ENCODE measurements around the gene TAGLN.
"Not testable (repeated sequence)": the region's sequence is repeated elsewhere in the genome, so short reads cannot be mapped to it uniquely, and the experiment has no call there.

TAGLN gene

DNA sequence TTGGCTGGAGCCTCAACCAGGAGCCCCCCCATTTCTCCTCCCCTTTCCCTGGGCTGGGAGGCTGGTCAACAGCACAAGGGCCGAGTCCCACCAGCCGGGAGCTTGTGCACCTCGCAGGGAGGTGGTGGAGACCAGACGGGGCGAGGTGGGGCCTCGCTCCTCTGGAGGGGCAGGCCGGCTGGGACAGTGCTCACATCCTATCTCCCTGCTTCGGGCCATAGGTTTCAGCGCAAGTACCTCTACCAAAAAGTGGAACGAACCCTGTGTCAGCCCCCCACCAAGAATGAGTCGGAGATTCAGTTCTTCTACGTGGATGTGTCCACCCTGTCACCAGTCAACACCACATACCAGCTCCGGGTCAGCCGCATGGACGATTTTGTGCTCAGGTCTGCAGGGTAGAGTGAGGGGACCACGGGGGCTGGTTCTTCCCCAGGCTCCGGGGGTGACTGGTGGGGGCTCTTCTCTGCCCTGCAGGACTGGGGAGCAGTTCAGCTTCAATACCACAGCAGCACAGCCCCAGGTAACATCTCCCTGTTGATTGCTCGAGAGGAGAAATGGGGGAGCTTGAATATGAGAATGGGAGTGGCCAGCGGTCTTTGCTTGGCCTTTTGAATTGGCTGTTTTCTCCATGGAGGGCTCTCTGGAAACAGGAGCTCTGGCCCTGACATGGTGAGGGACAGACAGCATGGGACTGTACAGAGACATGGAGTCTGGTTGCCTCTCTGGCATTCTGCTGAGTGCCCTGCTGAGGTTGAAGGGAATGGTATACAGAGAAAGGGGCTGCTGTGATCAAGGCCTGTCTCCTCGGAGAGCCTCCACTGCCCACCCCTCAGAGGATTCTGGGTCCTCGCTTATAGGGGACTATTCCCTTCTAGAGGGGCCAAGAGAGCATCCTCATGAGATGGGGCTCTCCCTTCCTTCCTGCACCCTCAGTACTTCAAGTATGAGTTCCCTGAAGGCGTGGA is 17.3 kb upstream of the TAGLN start:
- Histone ChIP-seq H3K9me3 (replicated peaks; ENCODE audit: low read length) (no peaks in the 10 kb centered on the region), H3K27me3 (ENCODE audit: control insufficient read depth, insufficient read depth, low read length) (no peaks in the 10 kb centered on the region), H3K4me2 (ENCODE audit: low read length) (no peak overlapping the region), H3K4me3 (ENCODE audit: low read length) (no peak overlapping the region), H3K36me3 (ENCODE audit: insufficient read depth, low read length) (peaks cover 29% of the 10 kb centered on the region), H3K9ac (ENCODE audit: low read depth, low read length) (no peak overlapping the region), H3K4me1 (ENCODE audit: control insufficient read depth, insufficient read depth, low read length) (peaks cover 24% of the 10 kb centered on the region)

GRCh38 chr11:117182551-117182935 is 16.6 kb upstream of the TAGLN start:
- peaks cover 33% of the 10 kb centered on the region for H3K36me3 ChIP-seq (ENCODE audit: insufficient read depth, low read length)
- H3K4me2 ChIP-seq (ENCODE audit: low read length), result no peak overlapping the region

GRCh38 chr11:117183178-117183577 is 16.0 kb upstream of the TAGLN start:
- H3K27me3 ChIP-seq (ENCODE audit: control insufficient read depth, insufficient read depth, low read length); H3K4me3 ChIP-seq (ENCODE audit: low read length); H3K9me3 ChIP-seq (replicated peaks; ENCODE audit: low read length); H3K9ac ChIP-seq (ENCODE audit: low read depth, low read length); H3K4me2 ChIP-seq (ENCODE audit: low read length): not testable (repeated sequence)
- Histone ChIP-seq H3K4me1 (ENCODE audit: control insufficient read depth, insufficient read depth, low read length) (peaks cover 21% of the 10 kb centered on the region), H3K36me3 (ENCODE audit: insufficient read depth, low read length) (peaks cover 33% of the 10 kb centered on the region)

More at GRCh38 chr11:117182551-117182935, 16.6 kb upstream of the TAGLN start:
- Histone ChIP-seq H3K4me1 (ENCODE audit: control insufficient read depth, insufficient read depth, low read length) (peaks cover 24% of the 10 kb centered on the region), H3K9ac (ENCODE audit: low read depth, low read length) (no peak overlapping the region), H3K9me3 (replicated peaks; ENCODE audit: low read length) (no peaks in the 10 kb centered on the region), H3K4me3 (ENCODE audit: low read length) (no peak overlapping the region), H3K27me3 (ENCODE audit: control insufficient read depth, insufficient read depth, low read length) (no peaks in the 10 kb centered on the region)

- Histone ChIP-seq H3K9me3 (replicated peaks; ENCODE audit: low read length) (no peaks in the 10 kb centered on the region), H3K4me3 (ENCODE audit: low read length) (no peak overlapping the region), H3K4me1 (ENCODE audit: control insufficient read depth, insufficient read depth, low read length) (peaks cover 18% of the 10 kb centered on the region), H3K36me3 (ENCODE audit: insufficient read depth, low read length) (peaks cover 40% of the 10 kb centered on the region), H3K9ac (ENCODE audit: low read depth, low read length) (no peak overlapping the region), H3K27me3 (ENCODE audit: control insufficient read depth, insufficient read depth, low read length) (no peaks in the 10 kb centered on the region), H3K4me2 (ENCODE audit: low read length) (no peak overlapping the region)
Observed at GRCh38 chr11:117183724-117184349, 15.3 kb upstream of the TAGLN start.

DNA sequence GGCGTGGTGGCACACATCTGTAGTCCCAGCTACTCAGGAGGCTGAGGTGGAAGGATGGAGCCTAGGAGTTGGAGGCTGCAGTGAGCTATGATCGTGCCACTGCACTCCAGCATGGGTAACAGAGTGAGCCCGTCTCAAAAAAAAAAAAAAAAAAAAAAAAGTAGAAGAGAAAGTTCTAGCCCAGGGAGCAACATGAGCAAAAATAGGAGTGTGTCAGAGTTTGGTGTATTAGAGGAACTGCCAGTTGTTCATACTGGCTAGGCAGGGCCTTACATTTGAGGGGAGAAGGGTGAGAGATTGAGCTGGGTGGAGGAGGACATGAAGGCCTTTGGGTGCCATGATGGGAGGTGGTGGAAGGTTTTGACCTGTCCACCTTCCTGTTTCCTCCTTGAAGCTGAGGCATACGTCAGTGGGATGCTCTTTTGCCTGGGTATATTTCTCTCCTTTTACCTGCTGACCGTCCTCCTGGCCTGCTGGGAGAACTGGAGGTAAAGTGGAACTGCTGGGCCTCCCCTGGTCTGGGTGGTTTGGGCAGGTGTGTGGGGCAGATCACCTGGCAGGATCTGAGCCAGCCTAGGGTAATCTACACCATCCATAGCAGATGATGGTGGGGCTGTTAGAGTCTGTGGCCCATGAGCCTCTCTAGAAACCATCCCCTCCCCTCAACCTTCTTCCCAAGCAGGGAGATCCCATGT is 13.3 kb upstream of the TAGLN start:
- Histone ChIP-seq H3K9ac (ENCODE audit: low read depth, low read length) (no peak overlapping the region), H3K36me3 (ENCODE audit: insufficient read depth, low read length) (peaks cover 58% of the 10 kb centered on the region)

GRCh38 chr11:117186431-117186761 is 12.8 kb upstream of the TAGLN start:
- Histone ChIP-seq H3K4me3 (ENCODE audit: low read length) (no peak overlapping the region), H3K4me2 (ENCODE audit: low read length) (no peak overlapping the region), H3K9me3 (replicated peaks; ENCODE audit: low read length) (no peaks in the 10 kb centered on the region), H3K9ac (ENCODE audit: low read depth, low read length) (no peak overlapping the region), H3K27me3 (ENCODE audit: control insufficient read depth, insufficient read depth, low read length) (no peaks in the 10 kb centered on the region), H3K36me3 (ENCODE audit: insufficient read depth, low read length) (peaks cover 59% of the 10 kb centered on the region), H3K4me1 (ENCODE audit: control insufficient read depth, insufficient read depth, low read length) (no peaks in the 10 kb centered on the region)

More for the DNA sequence above, 13.3 kb upstream of the TAGLN start:
- Histone ChIP-seq H3K27me3 (ENCODE audit: control insufficient read depth, insufficient read depth, low read length) (no peaks in the 10 kb centered on the region), H3K9me3 (replicated peaks; ENCODE audit: low read length) (no peaks in the 10 kb centered on the region), H3K4me2 (ENCODE audit: low read length) (no peak overlapping the region), H3K4me3 (ENCODE audit: low read length) (no peak overlapping the region), H3K4me1 (ENCODE audit: control insufficient read depth, insufficient read depth, low read length) (peaks cover 3% of the 10 kb centered on the region)

GRCh38 chr11:117187007-117187406 is 12.2 kb upstream of the TAGLN start:
- Histone ChIP-seq H3K9ac (ENCODE audit: low read depth, low read length) (no peak overlapping the region), H3K36me3 (ENCODE audit: insufficient read depth, low read length) (peaks cover 60% of the 10 kb centered on the region), H3K27me3 (ENCODE audit: control insufficient read depth, insufficient read depth, low read length) (no peaks in the 10 kb centered on the region)

GRCh38 chr11:117187428-117187798 is 11.8 kb upstream of the TAGLN start:
- no peak overlapping the region for H3K9ac ChIP-seq (ENCODE audit: low read depth, low read length)
- no peaks in the 10 kb centered on the region for H3K9me3 ChIP-seq (replicated peaks; ENCODE audit: low read length)
- H3K4me3 ChIP-seq (ENCODE audit: low read length), result no peak overlapping the region
- no peaks in the 10 kb centered on the region for H3K4me1 ChIP-seq (ENCODE audit: control insufficient read depth, insufficient read depth, low read length)
- peaks cover 59% of the 10 kb centered on the region for H3K36me3 ChIP-seq (ENCODE audit: insufficient read depth, low read length)
- no peaks in the 10 kb centered on the region for H3K27me3 ChIP-seq (ENCODE audit: control insufficient read depth, insufficient read depth, low read length)
- no peak overlapping the region for H3K4me2 ChIP-seq (ENCODE audit: low read length)

More at GRCh38 chr11:117187007-117187406, 12.2 kb upstream of the TAGLN start:
- no peak overlapping the region for H3K4me3 ChIP-seq (ENCODE audit: low read length)
- H3K4me2 ChIP-seq (ENCODE audit: low read length), result no peak overlapping the region
- H3K4me1 ChIP-seq (ENCODE audit: control insufficient read depth, insufficient read depth, low read length), result no peaks in the 10 kb centered on the region
- no peaks in the 10 kb centered on the region for H3K9me3 ChIP-seq (replicated peaks; ENCODE audit: low read length)

DNA sequence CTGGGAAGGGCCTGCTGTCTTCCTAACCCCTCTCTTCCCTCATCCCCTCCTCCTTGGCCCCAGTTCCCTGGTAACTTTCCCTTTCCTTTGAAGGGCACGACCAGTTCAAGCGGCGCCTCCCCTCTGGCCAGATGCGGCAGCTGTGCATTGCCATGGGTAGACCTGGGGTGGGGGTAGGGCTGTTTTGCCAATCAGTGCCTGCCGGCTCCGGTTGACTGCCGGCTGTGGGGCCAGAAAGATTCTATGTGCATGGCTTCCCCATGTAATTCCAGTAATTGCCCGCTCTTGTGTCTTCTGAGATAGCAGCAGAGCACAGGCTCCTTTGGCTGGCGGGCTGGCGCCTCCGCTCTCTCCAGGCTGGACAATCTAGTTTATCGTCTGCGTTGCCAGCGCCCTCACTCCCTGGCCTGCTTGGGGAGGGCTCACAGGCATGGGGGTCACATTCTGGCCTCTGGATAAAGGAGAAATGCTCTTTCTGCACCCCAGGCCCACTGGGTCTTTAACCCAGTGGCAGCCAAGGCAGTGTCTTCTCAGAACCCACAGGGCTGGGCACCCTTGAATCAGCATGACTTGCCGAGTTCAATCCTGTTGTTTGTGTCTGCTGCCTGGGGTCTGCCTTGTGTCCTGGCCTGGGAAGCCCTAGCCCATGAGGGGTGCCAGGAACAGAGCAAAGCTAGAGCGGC is 11.2 kb upstream of the TAGLN start:
- no peaks in the 10 kb centered on the region for H3K4me1 ChIP-seq (ENCODE audit: control insufficient read depth, insufficient read depth, low read length)
- peaks cover 60% of the 10 kb centered on the region for H3K36me3 ChIP-seq (ENCODE audit: insufficient read depth, low read length)
- no peak overlapping the region for H3K9ac ChIP-seq (ENCODE audit: low read depth, low read length)
- H3K27me3 ChIP-seq (ENCODE audit: control insufficient read depth, insufficient read depth, low read length), result no peaks in the 10 kb centered on the region
- H3K4me2 ChIP-seq (ENCODE audit: low read length), result no peak overlapping the region
- H3K4me3 ChIP-seq (ENCODE audit: low read length), result no peak overlapping the region
- H3K9me3 ChIP-seq (replicated peaks; ENCODE audit: low read length), result no peaks in the 10 kb centered on the region

GRCh38 chr11:117188620-117189081 is 10.5 kb upstream of the TAGLN start:
- H3K9me3 ChIP-seq (replicated peaks; ENCODE audit: low read length), result no peaks in the 10 kb centered on the region
- H3K27me3 ChIP-seq (ENCODE audit: control insufficient read depth, insufficient read depth, low read length), result no peaks in the 10 kb centered on the region
- H3K4me1 ChIP-seq (ENCODE audit: control insufficient read depth, insufficient read depth, low read length), result no peaks in the 10 kb centered on the region
- H3K4me3 ChIP-seq (ENCODE audit: low read length), result no peak overlapping the region
- H3K36me3 ChIP-seq (ENCODE audit: insufficient read depth, low read length), result peaks cover 66% of the 10 kb centered on the region
- no peak overlapping the region for H3K9ac ChIP-seq (ENCODE audit: low read depth, low read length)
- no peak overlapping the region for H3K4me2 ChIP-seq (ENCODE audit: low read length)
